T47D (cell line): ENCODE data around the gene PRR33.

Experiments
- DNase-seq, 2 experiments: peaks; one replicate each; pipeline versions ENCODE4 v3.0.0 to v3.0.0-alpha.2; 2011 to 2012; ENCODE audit warnings: low read depth in 1 of 2, low spot score in 1 of 2
- JUND ChIP-seq: IDR thresholded peaks from 2 replicates; pipeline ENCODE4 v1.6.1; 2012; ENCODE audit warnings: low read depth
- in situ Hi-C: cut with HindIII; loops from 2 replicates; pipeline ENCODE4 v1.10.0; 2016; ENCODE audit warnings: low sequenced_read_pairs, low pct_unique_long_range_greater_than_20kb

Gene PRR33

GRCh38 chr11:1862588-1863351, 28.9 kb downstream of the PRR33 start:
- no peak for DNase-seq
- no peak for TF ChIP-seq JUND
- in situ Hi-C loops, result no loop called here

DNA sequence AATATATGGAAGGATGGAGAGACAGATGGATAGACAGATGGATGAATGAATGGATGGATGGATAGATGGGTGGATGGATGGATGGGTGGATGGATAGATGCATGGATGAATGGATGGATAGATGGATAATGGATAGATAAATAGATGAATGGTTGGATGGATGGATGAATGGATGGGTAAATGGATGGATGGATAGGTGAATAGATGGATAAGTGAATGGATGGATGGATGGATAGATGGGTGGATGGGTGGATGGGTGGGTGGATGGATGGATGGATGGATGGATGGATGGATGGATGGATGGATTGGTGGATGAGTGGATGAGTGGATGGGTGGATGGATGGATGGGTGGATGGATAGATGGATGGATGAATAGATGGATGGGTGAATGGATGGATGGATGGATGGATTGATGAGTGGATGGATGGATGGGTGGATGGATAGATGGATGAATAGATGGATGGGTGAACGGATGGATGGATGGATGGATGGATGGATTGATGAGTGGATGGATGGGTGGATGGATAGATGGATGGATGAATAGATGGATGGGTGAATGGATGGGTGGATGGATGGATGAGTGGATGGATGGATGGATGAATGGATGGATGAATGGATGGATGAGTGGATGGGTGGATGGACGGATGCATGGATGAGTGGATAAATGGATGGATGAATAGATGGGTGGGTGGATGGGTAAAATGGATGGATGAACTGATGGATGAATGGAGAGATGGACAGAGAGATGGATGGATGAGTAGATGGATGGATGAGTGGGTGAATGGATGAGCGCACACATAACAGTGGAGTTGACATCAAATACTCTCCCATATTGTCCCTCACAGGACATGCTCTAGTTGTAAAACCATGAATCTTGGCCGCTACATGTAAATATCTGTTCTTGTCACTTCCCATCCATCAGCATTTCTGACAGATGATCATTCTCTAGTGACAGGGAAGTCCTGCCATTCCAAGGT, 30.0 kb downstream of the PRR33 start:
- in situ Hi-C loops, result no loop called here
- no peak for TF ChIP-seq JUND
- DNase-seq, result no peak

- no peak for DNase-seq
- TF ChIP-seq JUND, result no peak
- in situ Hi-C loops, result no loop called here
These were observed 31.6 kb downstream of the PRR33 start for GRCh38 chr11:1860108-1860507.

DNA sequence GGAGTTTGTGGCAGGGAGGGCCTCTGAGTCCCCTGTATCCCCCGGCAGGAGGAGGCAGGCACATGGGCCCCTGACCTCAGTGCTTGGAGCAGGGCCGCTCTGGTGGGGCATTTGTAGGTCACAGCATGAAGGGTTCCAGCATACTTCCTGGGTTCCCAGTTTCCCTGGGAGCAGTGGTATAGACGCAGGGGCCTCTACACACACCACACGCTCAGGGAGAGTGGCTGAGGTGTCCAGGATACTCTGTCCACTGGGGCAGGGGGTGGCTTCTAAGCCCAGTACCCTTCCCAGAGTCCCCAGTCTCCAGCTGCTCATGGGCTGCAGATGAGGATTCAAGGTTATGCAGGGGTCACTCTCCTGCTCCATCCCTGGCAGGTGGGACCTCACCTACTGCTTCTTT, 32.7 kb downstream of the PRR33 start:
- TF ChIP-seq JUND, result no peak
- in situ Hi-C loops, result no loop called here
- DNase-seq, result no peak

DNA sequence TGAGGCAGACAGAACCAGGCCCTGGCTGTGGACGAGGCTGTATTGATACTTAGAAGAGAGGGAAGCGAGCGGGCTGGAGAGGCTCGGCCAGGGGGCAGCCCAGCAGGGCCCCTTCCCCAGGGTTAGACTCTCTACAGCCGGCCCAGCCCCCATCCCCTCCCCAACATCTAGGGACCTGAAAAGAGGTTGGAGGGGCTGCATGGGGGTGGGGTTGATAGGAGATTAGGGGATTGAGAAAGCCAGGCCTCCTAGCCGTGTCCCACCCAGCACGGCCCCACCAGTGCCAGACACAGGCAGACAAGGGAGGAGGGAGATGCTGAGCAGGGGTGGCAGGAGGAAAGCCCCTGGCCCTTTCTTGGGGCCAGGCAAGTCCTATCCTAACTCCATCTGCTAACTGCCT, 33.1 kb downstream of the PRR33 start:
- TF ChIP-seq JUND, result no peak
- no peak for DNase-seq
- in situ Hi-C loops, result no loop called here

DNA sequence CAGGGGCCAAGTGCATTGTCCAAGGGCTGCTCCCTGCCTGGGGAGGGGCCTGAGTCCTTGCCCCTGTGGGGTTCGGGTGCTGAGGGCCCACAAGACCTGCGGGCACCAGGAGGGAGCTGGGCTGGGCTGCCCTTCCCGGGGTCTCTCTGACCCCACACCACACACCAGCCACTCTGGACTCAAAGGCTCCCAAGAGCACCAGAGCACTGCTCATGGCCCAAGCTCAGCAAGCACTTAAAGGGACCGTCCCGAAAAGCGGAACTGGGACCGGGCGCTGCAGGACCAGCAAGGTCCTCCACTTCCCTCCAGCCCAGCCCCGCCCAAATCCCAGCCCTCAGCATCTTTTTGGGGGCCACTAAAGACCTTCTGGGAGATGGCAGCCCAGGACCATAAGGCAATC, 33.5 kb downstream of the PRR33 start:
- in situ Hi-C loops, result no loop called here
- no peak for DNase-seq
- no peak for TF ChIP-seq JUND

- TF ChIP-seq JUND, result no peak
- DNase-seq, result no peak
- in situ Hi-C loops, result no loop called here
These were observed 34.6 kb downstream of the PRR33 start for GRCh38 chr11:1857064-1857463.

GRCh38 chr11:1856306-1857005, 35.2 kb downstream of the PRR33 start:
- in situ Hi-C loops, result no loop called here
- TF ChIP-seq JUND, result no peak
- DNase-seq, result no peak

DNA sequence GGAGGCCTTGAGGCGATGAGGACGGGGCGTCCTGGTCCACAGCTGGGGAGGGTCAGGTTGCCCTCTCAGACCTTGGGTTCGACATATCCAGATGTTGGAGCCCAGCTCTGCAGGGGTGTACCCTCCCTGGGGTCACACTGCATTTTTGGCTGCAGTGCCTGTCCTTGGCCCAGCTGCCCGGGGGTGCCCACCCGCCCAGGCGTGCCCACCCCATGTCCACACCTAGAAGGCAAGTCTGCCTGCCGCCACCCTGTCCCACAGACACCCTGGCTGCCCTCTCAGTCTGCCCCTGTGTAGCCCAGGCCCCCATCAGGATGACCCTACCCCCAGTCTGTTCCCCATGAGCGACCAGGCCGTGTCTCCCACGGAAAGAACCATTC, 35.8 kb downstream of the PRR33 start:
- in situ Hi-C loops, result no loop called here
- no peak for TF ChIP-seq JUND
- no peak for DNase-seq

DNA sequence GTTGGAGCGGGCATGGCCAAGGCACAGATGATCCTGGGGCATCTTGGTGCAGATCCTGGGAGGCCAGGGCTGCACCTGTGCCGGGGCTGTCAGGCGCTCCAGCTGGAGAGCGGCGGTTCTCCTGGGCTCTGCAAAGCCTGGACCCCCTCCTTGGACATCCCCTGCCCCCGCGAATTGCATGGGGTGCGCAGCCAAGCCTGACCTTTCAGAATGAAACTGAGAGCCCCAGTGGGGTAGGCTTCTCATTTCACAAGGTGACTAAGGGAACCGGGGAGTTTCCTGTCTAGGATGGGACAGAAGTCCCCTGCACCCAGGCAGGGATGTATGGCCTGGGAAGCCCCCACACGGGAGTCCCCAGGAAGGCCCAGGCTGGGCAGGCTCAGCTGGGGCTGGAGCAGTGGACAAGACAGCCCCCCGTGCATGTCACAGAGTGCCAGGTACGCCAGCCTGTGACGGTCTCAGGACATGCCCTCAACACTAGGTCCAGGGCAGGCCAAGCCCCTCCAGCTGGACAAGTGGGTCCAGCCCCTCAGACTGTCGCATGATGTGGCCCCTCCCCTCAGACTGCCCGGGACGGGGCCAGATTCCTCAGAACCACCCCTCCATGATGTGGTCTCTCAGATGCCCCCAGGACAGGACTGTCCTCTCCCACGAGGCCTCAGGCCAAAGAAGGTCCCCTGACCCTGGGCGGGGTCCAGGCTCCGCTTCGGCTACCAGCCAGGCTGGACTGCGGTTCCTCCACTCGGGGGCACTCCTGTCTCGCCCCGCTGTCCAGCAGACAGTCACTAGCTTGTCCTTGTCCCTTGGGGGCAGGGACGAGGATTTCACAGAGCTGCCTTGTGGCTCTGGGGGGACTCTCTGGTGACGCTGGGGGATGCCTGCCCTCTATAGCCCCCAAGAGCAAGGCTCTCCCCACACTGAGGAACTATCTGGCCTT, 36.5 kb downstream of the PRR33 start:
- DNase-seq, result no peak
- in situ Hi-C loops, result no loop called here
- no peak for TF ChIP-seq JUND

DNA sequence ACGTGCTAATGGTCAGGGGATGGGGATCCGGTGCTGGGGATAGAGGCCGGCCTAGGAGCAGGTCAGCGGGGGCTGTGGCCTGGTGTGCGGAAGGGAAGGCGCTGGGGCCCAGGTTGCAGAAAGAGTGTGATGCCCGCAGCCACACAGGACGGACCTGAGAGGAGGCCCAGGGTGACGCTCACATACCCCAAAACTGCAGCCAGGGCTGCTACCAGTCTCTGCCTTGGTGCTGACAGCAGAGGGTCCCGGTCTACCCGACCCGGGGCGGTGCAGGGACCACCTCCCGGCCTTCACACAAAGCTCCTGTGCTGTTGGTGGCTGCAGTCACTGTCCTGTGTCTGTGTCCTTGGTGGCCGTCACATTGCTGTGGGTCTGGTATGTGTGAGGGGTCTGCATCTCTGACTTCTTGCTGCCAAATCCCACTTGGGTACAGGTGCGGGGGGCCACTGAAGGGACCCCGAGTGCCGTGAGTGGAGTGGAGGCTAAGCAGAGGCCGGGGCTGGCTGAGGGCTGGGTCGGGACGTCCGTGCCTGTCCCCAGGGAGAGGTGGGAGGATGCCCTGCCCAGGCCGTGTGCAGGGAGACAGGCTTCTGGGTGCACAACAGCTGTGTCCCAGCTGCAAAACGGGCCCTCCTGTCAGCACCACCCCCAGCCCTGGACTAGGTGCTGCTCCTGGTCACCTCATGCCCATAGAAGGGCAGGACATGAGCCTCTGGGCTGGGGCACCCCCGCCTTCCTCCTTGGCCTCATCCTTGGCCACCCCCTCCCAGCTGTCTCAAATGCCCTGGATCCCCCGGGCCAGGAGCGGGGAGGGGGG, 37.4 kb downstream of the PRR33 start:
- in situ Hi-C loops, result no loop called here
- DNase-seq, result no peak
- no peak for TF ChIP-seq JUND
